Adrenal gland (tissue), 5 donors: ENCODE data around the gene SP8.

Source experiments
- CTCF ChIP-seq, 6 experiments: fragments of 450-650 bp in 4 of 6; fragments of 200-600 bp in 2 of 6; sonication (generic) in 1 of 6; IDR thresholded peaks; 1 replicate in 5 of 6; 2 replicates in 1 of 6; pipeline versions ENCODE4 v1.5.1 to v1.8.0; 2016 to 2021; ENCODE audit warnings: antibody characterized with exemption in 6 of 6, mild to moderate bottlenecking in 2 of 6, moderate library complexity in 1 of 6
- POLR2A ChIP-seq, 2 donors: fragments of 450-650 bp; IDR thresholded peaks; one replicate each; pipeline ENCODE4 v1.6.1; 2017; ENCODE audit warnings: antibody characterized with exemption in 2 of 2, mild to moderate bottlenecking in 2 of 2, moderate library complexity in 1 of 2
- donor health status: DM: no; HTN: no; CAD: no.

- TF ChIP-seq CTCF (IDR thresholded peaks at IDR 0.05) (no peak), POLR2A (IDR thresholded peaks at IDR 0.05) (no peak)
These were observed 3.7 kb upstream of the SP8 start for GRCh38 chr7:20790375-20790774.
